HG03095 (cell line): ENCODE measurements around the gene RAB42.
A peak's percentile ranks its signal among the peaks of the same experiment; 100 is the strongest.
"Not testable (repeated sequence)": the region's sequence is repeated elsewhere in the genome, so short reads cannot be mapped to it uniquely, and the experiment has no call there.

Experiments used
- ATAC-seq: cut with Tn5 transposase; IDR thresholded peaks from one replicate; pipeline ENCODE4 v1.9.1; 2021; ENCODE audit warnings: moderate library complexity; ENCODE audit not compliant: unreplicated experiment

The RAB42 gene, protein sequence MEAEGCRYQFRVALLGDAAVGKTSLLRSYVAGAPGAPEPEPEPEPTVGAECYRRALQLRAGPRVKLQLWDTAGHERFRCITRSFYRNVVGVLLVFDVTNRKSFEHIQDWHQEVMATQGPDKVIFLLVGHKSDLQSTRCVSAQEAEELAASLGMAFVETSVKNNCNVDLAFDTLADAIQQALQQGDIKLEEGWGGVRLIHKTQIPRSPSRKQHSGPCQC

DNA sequence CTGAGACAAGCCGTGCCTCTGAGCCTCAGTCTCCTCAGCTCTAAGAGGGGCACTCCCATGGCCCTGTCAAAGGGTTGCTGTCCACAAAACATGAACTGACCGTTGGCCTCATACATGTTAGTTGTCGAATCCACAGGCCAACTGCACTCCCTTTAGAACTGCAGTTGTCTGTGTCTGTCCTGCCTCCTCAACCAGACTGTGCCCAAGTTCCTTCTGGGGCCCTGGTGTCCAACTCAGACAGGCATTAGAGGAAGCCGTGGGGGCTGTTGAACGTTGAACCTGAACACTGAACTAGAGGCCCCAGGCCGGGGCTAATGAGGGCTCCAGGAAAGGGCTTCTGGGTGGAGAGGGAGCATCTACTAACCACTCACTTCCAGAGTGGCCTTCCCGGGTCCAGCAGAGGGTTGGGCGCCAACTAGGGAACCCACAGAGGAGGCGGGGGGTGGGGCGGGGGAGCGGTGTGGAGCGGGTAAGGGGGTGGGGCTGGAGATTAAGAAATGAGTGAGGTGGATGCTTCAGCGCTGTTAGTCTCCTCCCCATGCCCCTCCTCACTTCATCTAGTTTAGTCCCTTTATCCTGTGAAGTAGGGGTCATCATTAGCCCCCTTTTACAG is at the start of gene RAB42:
TSS of gene RAB42 (plus strand) at position 558 of the 613 bp plus-strand sequence. CDS start 247 bp downstream, outside the sequence.
- peak; percentile 39 for ATAC-seq

DNA sequence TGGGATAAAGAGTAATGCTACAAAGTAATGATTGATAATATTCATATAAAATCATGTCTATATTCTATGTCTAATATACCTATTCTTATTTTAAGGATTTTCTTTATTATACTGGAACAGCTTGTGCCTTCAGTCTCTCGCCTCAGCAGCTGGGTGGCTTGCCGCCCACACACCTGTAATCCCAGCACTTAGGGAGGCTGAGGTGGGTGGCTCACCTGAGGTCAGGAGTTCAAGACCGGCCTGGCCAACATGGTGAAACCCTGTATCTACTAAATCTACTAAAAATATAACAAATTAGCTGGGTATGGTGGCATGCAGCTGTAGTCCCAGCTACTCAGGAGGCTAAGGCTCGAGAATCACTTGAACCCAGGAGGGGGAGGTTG is 46.8 kb upstream of the RAB42 start:
- no peak for ATAC-seq

DNA sequence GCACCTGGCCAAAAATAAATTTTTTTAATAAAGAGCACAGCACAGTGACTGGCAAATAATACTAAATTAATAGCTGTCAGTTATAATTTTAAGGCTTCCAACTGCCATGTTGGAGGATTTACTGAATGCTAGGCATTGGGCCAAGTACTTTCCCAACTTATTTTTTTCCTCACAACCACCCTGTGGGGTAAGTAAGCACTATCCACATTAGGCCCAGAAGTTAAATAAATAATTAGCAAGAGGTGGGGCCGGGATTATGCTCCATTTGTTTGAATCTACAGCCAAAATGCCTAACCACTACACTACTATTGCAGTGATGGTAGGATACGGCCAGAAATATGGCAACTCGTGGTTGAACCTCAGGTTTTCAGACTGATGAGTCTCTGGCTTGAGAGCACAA is 43.7 kb upstream of the RAB42 start:
- no peak for ATAC-seq

DNA sequence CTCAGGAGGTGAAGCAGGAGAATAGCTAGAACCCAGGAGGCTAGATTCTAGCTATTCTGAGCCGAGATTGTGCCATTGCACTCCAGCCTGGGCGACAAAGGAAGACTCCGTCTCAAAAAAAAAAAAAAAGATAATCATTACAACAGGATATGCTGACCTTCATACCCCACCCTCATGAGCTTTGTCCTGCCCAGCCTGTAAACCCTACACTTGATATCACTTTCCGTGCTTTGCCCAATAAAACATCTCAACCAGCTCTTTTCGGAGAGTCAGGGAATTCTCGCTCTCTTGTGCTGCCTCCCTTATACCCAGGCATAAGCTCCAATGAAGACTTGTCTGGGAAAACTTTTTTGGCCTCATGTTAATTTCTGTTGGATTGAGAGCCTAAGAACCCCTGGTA is 40.7 kb upstream of the RAB42 start:
- ATAC-seq = no peak

DNA sequence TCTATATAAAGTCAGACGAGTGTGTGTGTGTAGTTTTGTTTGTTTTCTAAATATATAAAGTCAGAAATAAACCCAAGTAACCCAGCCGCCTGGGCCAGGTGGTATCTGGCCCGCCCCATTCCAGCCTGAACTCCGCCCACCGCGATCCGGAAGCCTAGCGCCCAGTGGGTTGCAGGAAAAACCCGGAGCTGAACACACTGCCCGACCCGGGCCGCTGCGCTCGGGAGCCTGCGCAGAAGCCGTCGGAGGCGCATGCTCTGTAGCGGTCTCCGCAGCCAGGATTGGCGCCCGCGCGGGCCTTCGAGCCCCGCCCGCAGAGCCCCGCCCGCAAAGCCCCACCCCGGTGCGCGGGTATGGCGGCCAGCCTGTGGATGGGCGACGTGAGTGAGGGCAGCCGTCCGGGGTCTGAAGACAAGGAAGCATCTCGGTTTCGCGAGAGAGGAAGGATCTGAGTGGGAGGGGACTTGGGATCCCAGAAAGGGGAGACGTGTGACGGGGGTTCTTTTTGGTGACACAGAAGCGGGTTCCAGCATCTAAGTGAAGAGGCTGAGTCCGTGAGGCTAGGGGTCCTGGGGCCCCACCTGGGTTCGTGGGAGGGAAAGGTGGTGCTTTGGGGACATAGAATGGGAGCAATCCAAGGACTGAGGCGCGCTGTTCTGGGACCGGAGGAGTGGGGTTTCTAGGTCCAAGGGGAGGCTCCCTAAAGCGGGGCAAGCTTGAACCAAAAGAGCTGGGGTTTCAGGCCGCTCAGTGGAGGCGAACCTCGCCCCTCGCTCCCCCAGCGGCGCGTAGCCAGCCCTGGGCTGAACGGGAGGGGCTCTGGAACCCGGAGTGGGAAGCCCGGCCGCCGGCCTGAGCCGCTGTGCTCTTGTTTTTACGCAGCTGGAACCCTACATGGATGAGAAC is 39.1 kb upstream of the RAB42 start, which contains the start of gene TRNAU1AP:
TSS of gene TRNAU1AP (plus strand) at position 328 of the 906 bp plus-strand sequence. CDS start at position 354, 26 bp downstream.
- ATAC-seq = peak; percentile 77

DNA sequence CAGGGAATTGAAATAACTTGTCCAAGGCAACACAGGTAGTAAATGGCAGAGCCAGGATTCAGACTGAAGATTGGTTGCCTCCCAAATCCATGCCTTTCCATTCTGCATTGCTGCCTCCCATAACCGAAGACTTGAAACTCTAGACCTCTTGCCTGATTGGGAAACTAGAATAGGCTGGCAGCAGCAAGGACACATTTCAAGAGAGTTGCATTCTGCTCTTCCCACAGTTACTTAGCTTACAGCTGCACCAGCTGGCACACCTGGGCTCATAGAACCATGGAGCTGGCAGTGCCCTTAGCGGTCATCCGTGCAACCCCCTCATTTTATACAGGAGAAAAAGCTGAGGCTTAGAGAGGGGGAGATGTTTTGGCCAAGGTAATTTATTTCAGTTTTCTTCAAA is 31.2 kb upstream of the RAB42 start:
- ATAC-seq = no peak

DNA sequence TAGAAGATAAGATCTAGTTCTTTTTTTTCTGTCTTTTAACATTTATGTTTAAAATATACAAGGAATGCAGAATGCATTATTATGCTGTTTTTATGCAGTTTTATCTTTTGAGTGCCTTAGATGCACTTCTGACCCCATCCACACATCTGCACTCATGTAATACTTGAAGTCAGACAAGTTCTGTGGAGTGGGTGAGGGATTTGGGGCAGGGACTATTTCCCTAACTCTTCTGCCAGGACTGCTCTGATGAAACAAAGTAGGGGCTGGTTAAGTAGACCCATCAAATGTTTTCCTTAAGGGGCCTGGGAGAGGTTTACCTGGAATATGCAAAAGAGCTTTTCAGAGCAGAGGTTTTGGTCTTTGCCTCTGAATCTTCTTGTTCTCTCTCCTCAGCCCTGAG is 27.8 kb upstream of the RAB42 start:
- no peak for ATAC-seq

DNA sequence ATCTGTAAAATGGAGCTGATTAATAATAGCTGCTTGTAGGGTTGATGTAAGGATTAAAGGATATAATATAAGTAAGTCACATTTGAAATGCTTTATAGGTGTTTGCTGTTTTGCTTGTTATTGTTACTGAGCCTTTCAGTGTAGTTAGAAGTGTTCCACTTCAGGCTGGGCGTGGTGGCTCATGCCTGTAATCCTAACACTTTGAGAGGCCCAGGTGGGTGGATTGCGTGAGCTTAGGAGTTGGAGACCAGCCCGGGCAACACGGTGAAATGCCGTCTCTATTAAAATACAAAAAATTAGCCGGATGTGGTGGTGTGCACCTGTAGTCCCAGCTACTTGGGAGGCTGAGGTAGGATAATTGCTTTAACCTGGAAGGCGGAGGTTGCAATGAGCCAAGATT is 27.0 kb upstream of the RAB42 start:
- ATAC-seq = no peak

DNA sequence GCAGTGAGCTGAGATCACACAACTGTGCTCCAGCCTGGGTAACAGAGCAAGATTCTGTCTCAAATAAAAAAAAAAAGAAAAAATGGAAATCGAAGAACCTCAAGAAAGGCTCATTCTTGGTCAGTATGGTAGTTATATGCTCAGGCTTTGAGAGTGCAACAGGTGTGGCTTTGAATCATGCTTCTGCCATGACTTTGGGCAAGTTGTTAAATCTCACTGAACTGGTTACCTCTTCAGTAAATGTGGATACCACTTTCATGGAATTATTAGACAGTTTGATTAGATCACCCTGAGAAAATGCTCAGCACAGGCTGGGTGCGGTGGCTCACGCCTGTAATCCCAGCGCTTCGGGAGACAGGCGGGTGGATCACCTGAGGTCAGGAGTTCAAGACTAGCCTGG is 26.3 kb upstream of the RAB42 start:
- no peak for ATAC-seq

DNA sequence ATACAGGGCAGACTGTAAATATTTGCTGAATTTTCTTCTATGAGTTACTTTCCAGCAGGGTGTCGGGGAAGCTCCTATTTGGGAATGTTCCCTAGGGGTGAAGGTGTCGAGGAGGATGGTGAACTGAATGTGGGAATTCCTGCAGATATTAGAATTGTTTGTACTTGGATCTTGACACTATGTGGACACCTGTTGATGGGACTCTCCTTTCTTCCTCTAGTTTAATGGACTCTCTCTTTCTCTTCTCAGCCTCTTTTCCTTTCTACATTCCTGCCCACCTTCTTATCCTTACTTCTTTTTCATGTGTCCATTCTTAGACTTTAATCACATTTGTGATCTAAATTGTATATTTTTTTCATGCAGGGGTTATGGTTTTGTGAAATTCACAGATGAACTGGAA is 25.1 kb upstream of the RAB42 start:
- ATAC-seq = no peak

DNA sequence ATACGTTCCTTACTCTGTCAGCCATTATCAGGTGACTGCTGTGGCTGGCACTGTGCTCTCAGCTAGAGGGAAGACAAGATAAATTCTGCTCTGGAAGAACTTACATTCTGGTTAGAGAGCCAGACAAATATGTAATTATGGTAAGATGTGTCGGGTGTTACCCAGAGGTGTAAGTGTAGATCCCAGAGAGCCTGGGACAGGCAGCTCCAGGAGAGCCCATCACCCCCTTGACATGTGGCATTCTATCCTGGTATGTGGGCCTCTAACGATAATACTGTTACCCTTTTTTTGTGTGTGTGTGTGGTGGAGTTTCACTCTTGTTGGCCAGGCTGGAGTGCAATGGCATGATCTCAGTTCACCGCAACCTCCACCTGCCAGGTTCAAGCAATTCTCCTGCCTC is 20.2 kb upstream of the RAB42 start:
- no peak for ATAC-seq

DNA sequence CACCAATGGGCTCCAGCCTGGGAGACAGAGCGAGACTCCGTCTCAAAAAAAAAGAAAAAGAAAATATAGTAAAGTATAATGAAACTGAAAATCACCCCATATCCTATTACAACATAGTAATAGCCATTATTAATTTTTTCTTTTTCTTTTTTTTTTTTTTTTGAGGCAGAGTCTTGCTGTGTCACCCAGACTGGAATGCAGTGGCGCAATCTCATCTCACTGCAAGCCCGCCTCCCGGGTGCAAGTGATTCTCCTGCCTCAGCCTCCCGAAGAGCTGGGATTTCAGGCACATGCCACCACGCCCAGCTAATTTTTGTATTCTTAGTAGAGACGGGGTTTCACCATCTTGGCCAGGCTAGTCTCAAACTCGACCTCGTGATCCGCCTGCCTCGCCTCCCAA is 19.2 kb upstream of the RAB42 start:
- not testable (repeated sequence) for ATAC-seq

DNA sequence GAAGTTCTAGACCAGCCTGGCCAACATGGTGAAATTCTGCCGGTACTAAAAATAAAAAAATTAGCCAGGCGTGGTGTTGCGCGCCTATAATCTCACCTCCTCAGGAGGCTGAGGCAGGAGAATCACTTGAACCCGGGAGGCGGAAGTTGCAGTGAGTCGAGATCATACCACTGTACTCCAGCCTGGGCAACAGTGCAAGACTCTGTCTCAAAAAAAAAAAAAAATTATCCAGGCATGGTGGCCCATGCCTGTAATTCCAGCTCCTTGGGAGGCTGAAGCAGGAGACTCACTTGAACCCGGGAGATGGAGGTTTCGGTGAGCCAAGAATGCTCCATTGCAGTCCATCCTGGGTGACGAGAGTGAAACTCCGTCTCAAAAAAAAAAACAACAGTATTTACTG is 18.5 kb upstream of the RAB42 start:
- ATAC-seq = no peak

DNA sequence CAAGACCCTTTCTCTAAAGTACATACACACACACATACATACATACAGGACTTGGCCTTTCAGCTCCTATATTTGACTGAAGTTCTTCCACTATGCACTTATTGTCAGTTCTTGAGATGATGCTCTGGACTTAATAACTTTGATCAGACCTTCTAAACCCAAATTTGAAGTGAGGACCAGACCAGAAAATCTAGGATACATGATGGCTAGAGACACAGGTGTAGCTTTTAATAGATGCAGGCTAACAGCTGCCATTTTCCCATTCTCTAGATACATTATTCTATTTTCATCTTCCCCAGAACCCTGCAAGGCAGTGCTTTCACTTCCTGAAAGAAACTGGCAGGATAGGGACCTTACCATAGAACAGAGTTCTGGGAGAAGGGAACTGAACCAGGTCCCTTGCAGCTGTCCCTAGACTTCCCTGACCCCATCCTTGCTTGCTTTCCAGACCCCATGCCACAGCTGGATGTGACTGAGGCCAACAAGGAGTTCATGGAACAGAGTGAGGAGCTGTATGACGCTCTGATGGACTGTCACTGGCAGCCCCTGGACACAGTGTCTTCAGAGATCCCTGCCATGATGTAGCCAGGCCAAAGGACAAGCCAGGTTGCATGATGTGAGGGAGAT is 14.9 kb upstream of the RAB42 start:
- ATAC-seq = no peak

DNA sequence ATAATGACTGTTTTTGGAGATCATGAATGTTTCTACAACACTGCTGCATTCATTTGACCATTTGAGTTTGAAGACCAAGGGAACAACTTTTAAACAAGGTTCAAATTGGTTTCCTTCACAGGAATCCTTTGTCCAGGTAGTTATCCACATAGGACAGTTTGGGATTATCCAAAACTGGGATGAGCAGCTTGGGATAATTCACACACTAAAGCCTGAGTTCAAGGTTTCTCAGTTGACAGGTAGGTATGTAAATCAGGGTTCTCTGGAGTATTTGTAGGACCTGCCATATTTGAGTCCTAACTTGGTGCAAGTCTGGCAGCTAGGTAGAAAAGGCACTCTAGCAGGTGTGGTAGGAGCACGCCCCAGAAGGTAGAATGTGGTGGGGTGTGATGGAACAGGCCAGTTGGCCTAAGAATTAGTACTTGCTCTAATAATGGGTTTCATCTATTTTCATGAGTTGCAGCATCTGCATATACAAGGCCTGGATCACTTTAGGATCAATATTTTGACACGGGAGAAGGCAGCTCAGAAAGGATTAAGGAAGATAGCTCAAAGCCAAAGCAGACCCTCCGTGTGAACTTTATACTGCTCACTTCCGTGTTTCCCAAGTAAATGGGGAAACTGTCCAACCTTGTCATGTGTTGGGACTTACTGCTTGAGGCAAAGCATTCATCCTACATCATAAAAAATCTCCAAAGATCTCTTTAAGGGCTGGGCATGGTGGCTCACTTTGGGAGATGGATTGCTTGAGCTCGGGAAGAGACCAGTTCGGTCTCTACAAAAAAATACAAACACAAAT is 14.1 kb upstream of the RAB42 start:
- no peak for ATAC-seq

DNA sequence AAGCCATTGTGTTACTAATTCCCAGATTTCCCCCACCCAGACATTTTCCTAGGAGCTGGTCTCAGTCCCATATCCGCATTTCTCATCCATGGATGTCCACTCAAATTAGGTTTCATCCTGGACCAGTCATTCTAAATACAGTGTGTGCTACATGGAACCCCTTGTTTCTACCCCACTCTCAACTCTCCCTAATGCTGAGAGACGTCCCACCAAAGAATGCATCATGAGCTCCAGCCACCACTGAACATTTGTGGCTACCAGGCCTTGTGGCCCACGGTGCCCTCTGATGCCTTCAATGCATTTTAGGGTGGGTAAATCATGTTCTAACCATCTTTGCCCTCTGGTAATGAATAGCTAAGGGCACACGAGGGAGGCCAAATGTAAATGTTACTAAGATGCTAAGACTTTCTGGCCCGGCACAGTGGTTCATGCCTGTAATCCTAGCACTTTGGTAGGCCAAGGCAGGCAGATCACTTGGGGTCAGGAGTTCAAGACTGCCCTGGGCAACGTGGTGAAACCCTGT is 13.3 kb upstream of the RAB42 start:
- no peak for ATAC-seq

DNA sequence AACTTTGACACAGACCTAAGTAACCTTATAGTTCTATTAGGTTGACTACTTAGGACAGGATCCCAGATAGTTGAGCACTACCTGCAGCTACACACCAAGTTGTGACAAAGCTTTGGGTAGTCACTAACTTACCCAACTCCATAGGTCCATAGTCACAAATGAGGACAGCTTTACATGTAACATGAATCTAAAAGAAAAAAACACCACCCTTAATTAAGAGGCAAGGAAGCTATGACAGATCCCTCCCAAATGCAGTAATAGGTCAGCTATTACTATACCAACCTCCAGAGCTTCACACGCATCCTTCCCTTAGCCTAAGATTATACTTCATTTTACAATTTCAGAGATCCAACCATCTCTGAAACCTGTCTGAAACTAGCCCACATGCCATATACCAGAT is 12.7 kb upstream of the RAB42 start:
- ATAC-seq = no peak

DNA sequence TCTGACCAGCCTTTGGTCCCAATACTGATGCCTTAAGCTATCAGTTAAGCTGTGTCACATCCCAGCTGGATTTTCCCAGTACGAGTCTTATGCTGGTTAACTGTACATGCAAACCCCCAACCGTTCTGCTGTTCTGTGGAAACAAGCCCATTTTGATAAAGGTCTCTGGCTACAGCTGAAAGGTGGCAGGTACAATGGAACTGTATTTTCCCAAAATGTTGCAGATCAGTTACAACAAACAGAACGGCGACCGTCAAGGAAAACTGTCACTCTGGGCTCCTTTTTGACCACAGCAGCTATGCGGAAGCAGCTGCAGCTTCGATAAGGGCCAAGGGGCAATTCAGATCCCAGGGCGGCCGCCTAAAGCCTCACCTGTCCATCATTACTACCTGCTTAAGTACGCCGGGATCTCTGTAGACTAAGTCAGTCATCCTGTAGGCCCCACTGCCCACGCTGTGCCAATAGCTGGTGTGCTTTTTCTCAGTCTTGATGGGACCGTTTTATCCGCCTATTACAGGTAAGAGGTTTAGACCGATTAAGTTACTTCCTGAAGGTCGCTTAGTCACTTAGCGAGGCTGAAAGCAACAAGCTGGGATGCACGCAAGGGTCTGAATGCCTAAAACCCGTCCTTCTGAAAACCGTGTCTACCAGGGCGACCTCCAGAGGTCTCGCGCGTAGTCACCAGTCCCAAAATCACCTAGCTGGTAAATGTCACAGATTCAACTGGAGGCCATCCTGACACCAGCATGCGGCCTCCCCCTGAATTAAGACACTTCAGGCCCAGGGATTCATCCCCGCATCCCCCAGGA is 11.1 kb upstream of the RAB42 start:
- peak; percentile 14 for ATAC-seq

DNA sequence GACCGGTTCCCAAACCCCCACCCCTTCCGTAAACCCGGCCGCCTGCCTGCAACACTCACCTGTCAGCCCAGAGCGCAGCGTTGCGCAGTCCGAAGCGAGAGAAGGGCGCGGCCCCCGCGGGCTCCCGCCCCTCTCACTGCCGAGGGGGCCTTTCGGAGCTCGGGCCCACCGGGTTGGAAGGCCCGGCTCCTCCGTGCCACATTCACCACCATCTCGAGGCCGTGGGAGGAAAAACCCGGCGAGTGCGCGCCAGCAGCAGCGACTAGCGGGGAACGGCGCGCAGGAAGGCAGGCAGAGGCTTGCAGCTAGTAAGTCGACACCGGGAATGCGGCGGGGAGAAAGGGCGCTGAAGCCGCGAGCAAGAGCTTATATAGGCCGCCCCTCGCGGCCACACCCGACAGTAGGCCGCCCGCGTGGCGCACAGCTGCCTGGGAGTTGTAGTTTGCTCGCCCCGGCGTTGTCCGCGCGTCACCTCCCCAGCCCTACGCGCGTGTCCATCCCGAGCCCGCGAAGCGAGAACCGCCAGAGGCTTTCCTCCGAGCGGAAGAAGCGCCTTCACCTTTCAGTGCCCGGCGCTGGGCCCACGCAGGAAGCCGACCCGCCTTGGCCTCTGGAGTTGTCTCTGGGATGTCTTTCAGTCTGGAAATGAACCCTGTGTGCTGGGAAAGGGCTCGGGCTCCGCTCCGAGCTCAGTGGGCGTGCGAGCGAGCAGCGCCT is 10.4 kb upstream of the RAB42 start:
- ATAC-seq = peak; percentile 77
